Lung (tissue), 12 donors: ENCODE measurements around the gene TBCD. TPM values are rescaled to one million over a fixed set of nuclear protein-coding genes. Genes with fewer than 3 reads are reported as not detected.

Experiments
- ATAC-seq: fragments of 200-7000 bp; cut with Tn5 transposase; one replicate; pipeline ENCODE4 v1.9.1; 2020; ENCODE audit warnings: moderate number of reproducible peaks; ENCODE audit not compliant: insufficient read depth, low FRiP score
- DNase-seq, 3 donors: peaks; one replicate each; pipeline ENCODE4 v3.0.0-alpha.2; 2013 to 2017
- H3K27ac ChIP-seq, 2 donors: one replicate each; pipeline ENCODE4 v1.5.1; 2013; ENCODE audit warnings: mild to moderate bottlenecking in 2 of 2, moderate library complexity in 2 of 2, control low read depth in 1 of 2, inconsistent platforms in 1 of 2, low read depth in 1 of 2, low read length in 1 of 2
- H3K27me3 ChIP-seq, 3 donors: one replicate each; pipeline ENCODE4 v1.5.1; 2013; ENCODE audit warnings: low read length in 2 of 3; ENCODE audit not compliant: control insufficient read depth in 3 of 3, insufficient read depth in 3 of 3
- H3K36me3 ChIP-seq, 4 donors: one replicate each; pipeline ENCODE4 v1.5.1; 2013; ENCODE audit warnings: low read length in 4 of 4, mild to moderate bottlenecking in 1 of 4, moderate library complexity in 1 of 4; ENCODE audit not compliant: control insufficient read depth in 4 of 4, insufficient read depth in 4 of 4
- H3K4me1 ChIP-seq, 5 donors: one replicate each; pipeline ENCODE4 v1.5.1; 2013; ENCODE audit warnings: low read length in 5 of 5, mild to moderate bottlenecking in 2 of 5, moderate library complexity in 1 of 5; ENCODE audit not compliant: control insufficient read depth in 5 of 5, insufficient read depth in 5 of 5
- H3K4me3 ChIP-seq: one replicate; pipeline ENCODE4 v1.5.1; 2013; ENCODE audit warnings: mild to moderate bottlenecking, control low read depth, moderate library complexity
- H3K9ac ChIP-seq, 2 donors: one replicate each; pipeline ENCODE4 v1.5.1; 2013; ENCODE audit warnings: low read length in 2 of 2, control low read depth in 1 of 2; ENCODE audit not compliant: insufficient read depth in 1 of 2
- H3K9me3 ChIP-seq, 4 donors: one replicate each; pipeline ENCODE4 v1.5.1; 2013; ENCODE audit warnings: low read length in 3 of 4, mild to moderate bottlenecking in 1 of 4, moderate library complexity in 1 of 4; ENCODE audit not compliant: control insufficient read depth in 4 of 4, insufficient read depth in 3 of 4
- CTCF ChIP-seq: IDR thresholded peaks from 2 replicates; pipeline ENCODE4 v1.5.1; 2012; ENCODE audit warnings: mild to moderate bottlenecking; ENCODE audit errors: control extremely low read depth, extremely low read depth
- WGBS, 2 donors: extraction: QIAGEN DNeasy Blood & Tissue Kit; methylation state at CpG; one replicate each; pipeline ENCODE4 v1.1.7; 2013; 5-methylcytosine and 5-hydroxymethylcytosine counted together
- polyA plus RNA-seq, 2 donors: library from polyadenylated mRNA; stranded (reverse); fragments of 200-250 nt; gene quantifications; one replicate each; pipeline ENCODE4 v1.2.1, GENCODE V29; 2013
- total RNA-seq, 2 donors: library from RNA; depleted of rRNA in 1 of 2; stranded (reverse); fragments of >200 nt in 1 of 2; gene quantifications; one replicate each; pipeline ENCODE4 v1.2.1, GENCODE V29; 2014 to 2021
- donor health status: control.
- donor health status: control.
- donor health status: Bipolar disorder and iron deficiency.
- donor health status: healthy.
- donor health status: DM: yes; HTN: yes; CAD: no.

TBCD gene
- total and polyA plus RNA-seq, 4 donors: 57.6 to 119 (median 90.3) TPM

DNA sequence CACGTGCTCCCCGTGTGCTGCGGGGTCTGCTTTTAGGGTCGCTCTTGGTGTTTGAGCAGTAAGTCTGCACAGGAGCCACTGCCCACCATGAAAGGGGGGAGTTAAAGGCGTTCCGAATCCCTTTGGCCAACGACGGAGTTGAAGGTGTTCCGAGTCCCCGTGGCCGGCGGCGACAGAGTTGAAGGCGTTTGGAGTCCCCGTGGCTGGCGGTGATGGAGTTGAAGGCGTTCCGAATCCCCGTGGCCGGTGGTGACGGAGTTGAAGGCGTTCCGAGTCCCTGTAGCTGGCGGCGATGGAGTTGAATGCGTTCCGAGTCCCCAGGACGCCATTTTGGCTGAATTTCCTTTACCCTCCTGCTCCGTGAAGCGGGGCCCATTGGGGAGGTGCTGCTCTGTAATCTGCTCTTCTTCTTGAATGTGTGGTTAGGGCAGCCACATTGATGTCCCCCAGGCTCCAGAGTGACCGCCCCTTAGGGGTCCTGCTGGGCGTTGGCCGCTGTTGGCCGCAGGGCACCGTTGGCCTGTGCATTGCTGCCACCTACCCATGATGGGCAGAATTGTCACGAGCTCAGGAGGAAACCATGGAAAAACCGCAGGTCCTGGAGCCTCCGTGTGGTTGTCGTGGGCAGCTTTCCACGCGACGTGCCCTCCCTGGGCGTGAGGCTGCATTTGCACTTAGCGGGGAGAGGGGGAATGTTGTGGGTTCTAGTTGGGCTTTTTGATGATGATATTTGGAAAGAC lies 161.6 kb downstream of the TBCD start:
- H3K9me3 ChIP-seq: no peaks in the 10 kb centered on the region
- ATAC-seq: no peak
- no peak for DNase-seq
- 91 to 93% methylated on average over 44 of the region's 44 CpGs for WGBS, 2 donors
- H3K4me3 ChIP-seq: no peak overlapping the region
- H3K27ac ChIP-seq: no peak overlapping the region
- H3K9ac ChIP-seq: no peak overlapping the region
- no peak for TF ChIP-seq CTCF
- peaks cover 0 to 50% (median 21%) of the 10 kb centered on the region in 5 donors for H3K4me1 ChIP-seq
- no peaks in the 10 kb centered on the region for H3K27me3 ChIP-seq
- peaks cover 0 to 26% (median 12%) of the 10 kb centered on the region in 4 donors for H3K36me3 ChIP-seq

- Histone ChIP-seq H3K36me3 (peaks cover 0 to 26% (median 12%) of the 10 kb centered on the region in 4 donors), H3K4me1 (peaks cover 0 to 43% (median 21%) of the 10 kb centered on the region in 5 donors), H3K27me3 (no peaks in the 10 kb centered on the region), H3K9ac (no peak overlapping the region), H3K4me3 (no peak overlapping the region), H3K27ac (peak overlapping the region in 1 of 2 donors; percentile 27), H3K9me3 (no peaks in the 10 kb centered on the region)
- no peak for TF ChIP-seq CTCF
- WGBS, 2 donors: 61 to 80% methylated on average over 19 of the region's 19 CpGs
- no peak for DNase-seq
- peak; percentile 25 for ATAC-seq
Measured at GRCh38 chr17:82914375-82914774, 162.5 kb downstream of the TBCD start.

- no peak for ATAC-seq
- no peak for TF ChIP-seq CTCF
- Histone ChIP-seq H3K36me3 (peaks cover 0 to 24% (median 12%) of the 10 kb centered on the region in 4 donors), H3K4me3 (no peak overlapping the region), H3K9ac (no peak overlapping the region), H3K9me3 (no peaks in the 10 kb centered on the region), H3K27me3 (no peaks in the 10 kb centered on the region), H3K27ac (no peak overlapping the region), H3K4me1 (peaks cover 0 to 35% (median 14%) of the 10 kb centered on the region in 5 donors)
- 95% methylated on average over 32 of the region's 32 CpGs for WGBS, 2 donors
- DNase-seq: no peak
Measured at GRCh38 chr17:82915010-82915756, 163.3 kb downstream of the TBCD start.
